ENCODE measurements around the gene AGBL5. TPM values are rescaled to one million over a fixed set of nuclear protein-coding genes. Genes with fewer than 3 reads are reported as not detected.

Gene AGBL5
- total and polyA plus RNA-seq, 10 donors, result 7.1 to 18.6 (median 12.7) TPM

GRCh38 chr2:27053776-27054175 lies 2.3 kb downstream of the AGBL5 start:
- DNase-seq, result peak; percentile 68
- Histone ChIP-seq H3K9me3 (no peaks in the 10 kb centered on the region), H3K4me1 (peaks cover 10 to 44% (median 23%) of the 10 kb centered on the region in 6 donors), H3K27me3 (replicated peaks in 1 of 7) (no peaks in the 10 kb centered on the region), H3K4me3 (no peak overlapping the region), H3K27ac (no peak overlapping the region), H3K36me3 (peaks cover 2 to 56% (median 24%) of the 10 kb centered on the region in 6 donors)
- TF ChIP-seq POLR2A (IDR thresholded peaks at IDR 0.05) (no peak), CTCF (IDR thresholded peaks at IDR 0.05 in 8 of 11, conservative IDR thresholded peaks at IDR 0.05 in 3 of 11) (no peak), POLR2AphosphoS5 (IDR thresholded peaks at IDR 0.05) (no peak)
- WGBS, 5 donors, result 87 to 94% (median 92%) methylated on average over 8 of the region's 8 CpGs
- intact Hi-C loops (cut with DNase I; ENCODE audit: low total_unique reads), result no loop called here

- no peak overlapping the region for H3K27ac ChIP-seq
- intact Hi-C loops (cut with DNase I; ENCODE audit: low total_unique reads), result no loop called here
- DNase-seq, result no peak
- no peak overlapping the region for H3K4me3 ChIP-seq
- H3K9me3 ChIP-seq, result no peaks in the 10 kb centered on the region
- H3K4me1 ChIP-seq, result peaks cover 5 to 44% (median 25%) of the 10 kb centered on the region in 6 donors
- peak in 1 of 3 donors; percentile 8 for TF ChIP-seq POLR2AphosphoS5 (IDR thresholded peaks at IDR 0.05)
- TF ChIP-seq POLR2A (IDR thresholded peaks at IDR 0.05), result no peak
- WGBS, 5 donors, result 94 to 95% (median 94%) methylated on average over 11 of the region's 11 CpGs
- no peaks in the 10 kb centered on the region for H3K27me3 ChIP-seq (replicated peaks in 1 of 7)
- H3K36me3 ChIP-seq, result peaks cover 2 to 66% (median 29%) of the 10 kb centered on the region in 6 donors
Observed at GRCh38 chr2:27054721-27055120, 3.3 kb downstream of the AGBL5 start.

GRCh38 chr2:27057184-27057583 lies 5.7 kb downstream of the AGBL5 start:
- Histone ChIP-seq H3K27ac (no peak overlapping the region), H3K4me3 (no peak overlapping the region), H3K9me3 (no peaks in the 10 kb centered on the region), H3K4me1 (peaks cover 2 to 31% (median 20%) of the 10 kb centered on the region in 6 donors), H3K27me3 (replicated peaks in 1 of 7) (no peaks in the 10 kb centered on the region), H3K36me3 (peaks cover 2 to 87% (median 29%) of the 10 kb centered on the region in 6 donors)
- DNase-seq, result no peak
- WGBS, 5 donors, result 95 to 97% (median 96%) methylated on average over 6 of the region's 6 CpGs
- intact Hi-C loops (cut with DNase I; ENCODE audit: low total_unique reads), result no loop called here
- TF ChIP-seq POLR2AphosphoS5 (IDR thresholded peaks at IDR 0.05) (no peak), CTCF (IDR thresholded peaks at IDR 0.05 in 8 of 11, conservative IDR thresholded peaks at IDR 0.05 in 3 of 11) (no peak), POLR2A (IDR thresholded peaks at IDR 0.05) (no peak)

- Histone ChIP-seq H3K27ac (peak overlapping the region in 4 of 8 donors; percentile 36 to 71 (median 64)), H3K27me3 (replicated peaks in 1 of 7) (no peaks in the 10 kb centered on the region), H3K4me1 (peaks cover 0 to 33% (median 19%) of the 10 kb centered on the region in 6 donors), H3K36me3 (peaks cover 2 to 95% (median 29%) of the 10 kb centered on the region in 6 donors), H3K4me3 (no peak overlapping the region), H3K9me3 (no peaks in the 10 kb centered on the region)
- intact Hi-C loops (cut with DNase I; ENCODE audit: low total_unique reads), result no loop called here
- 92 to 97% (median 93%) methylated on average over 10 of the region's 10 CpGs for WGBS, 5 donors
- no peak for DNase-seq
- TF ChIP-seq CTCF (IDR thresholded peaks at IDR 0.05 in 8 of 11, conservative IDR thresholded peaks at IDR 0.05 in 3 of 11) (no peak), POLR2A (IDR thresholded peaks at IDR 0.05) (no peak), POLR2AphosphoS5 (IDR thresholded peaks at IDR 0.05) (peak in 1 of 3 donors; percentile 27)
Observed at GRCh38 chr2:27058210-27058609, 6.7 kb downstream of the AGBL5 start.

Data from spleen (tissue), 11 donors.